Sigmoid colon (tissue), 7 donors: ENCODE measurements around the gene CFAP46. TPM values are rescaled to one million over a fixed set of nuclear protein-coding genes. Genes with fewer than 3 reads are reported as not detected.

Experiments
- DNase-seq: peaks from one replicate; pipeline ENCODE4 v3.0.0-alpha.2; 2019
- H3K27ac ChIP-seq, 4 donors: fragments of 200-600 bp; sonication (generic); one replicate each; pipeline ENCODE4 v1.5.1; 2016 to 2019; ENCODE audit warnings: mild to moderate bottlenecking in 1 of 4
- H3K27me3 ChIP-seq, 3 donors: fragments of 200-600 bp; sonication (generic); one replicate each; pipeline ENCODE4 v1.5.1; 2019; ENCODE audit warnings: mild to moderate bottlenecking in 1 of 3
- H3K36me3 ChIP-seq, 4 donors: fragments of 200-600 bp; sonication (generic); one replicate each; pipeline ENCODE4 v1.5.1; 2016 to 2019
- H3K4me1 ChIP-seq, 4 donors: fragments of 200-600 bp; sonication (generic); one replicate each; pipeline ENCODE4 v1.5.1; 2017 to 2019
- H3K4me3 ChIP-seq, 4 donors: fragments of 200-600 bp; sonication (generic); one replicate each; pipeline ENCODE4 v1.5.1; 2017 to 2019; ENCODE audit warnings: mild to moderate bottlenecking in 2 of 4, moderate library complexity in 1 of 4
- H3K9me3 ChIP-seq, 4 donors: fragments of 200-600 bp in 3 of 4; sonication (generic) in 3 of 4; one replicate each; pipeline versions ENCODE4 v1.5.1 to v1.6.1; 2013 to 2019
- EP300 ChIP-seq, 4 donors: sonication (generic); formaldehyde crosslinking; IDR thresholded peaks; one replicate each; pipeline ENCODE4 v1.6.1; 2017; ENCODE audit warnings: antibody characterized with exemption in 4 of 4
- POLR2A ChIP-seq, 2 donors: fragments of 450-650 bp; IDR thresholded peaks; one replicate each; pipeline ENCODE4 v1.6.1; 2016; ENCODE audit warnings: antibody characterized with exemption in 2 of 2, mild to moderate bottlenecking in 2 of 2, moderate library complexity in 2 of 2
- POLR2AphosphoS5 ChIP-seq, 4 donors: sonication (generic); formaldehyde crosslinking; IDR thresholded peaks; one replicate each; pipeline ENCODE4 v1.6.1; 2017; ENCODE audit warnings: antibody characterized with exemption in 4 of 4
- WGBS, 2 donors: extraction: QIAGEN DNeasy Blood & Tissue Kit; methylation state at CpG; one replicate each; pipeline ENCODE4 v1.1.7; 2013; 5-methylcytosine and 5-hydroxymethylcytosine counted together
- intact Hi-C: fragments of 100-400 bp; cut with DNase I; formaldehyde crosslinking; loops from one replicate; pipeline ENCODE4 v1.15.1; 2023
- polyA plus RNA-seq, 3 donors: library from polyadenylated mRNA; stranded (reverse); fragments of 200-250 nt; gene quantifications; one replicate each; pipeline ENCODE4 v1.2.3, GENCODE V29; 2013
- total RNA-seq, 4 donors: library from RNA; depleted of rRNA; stranded (reverse); fragments of >200 nt; gene quantifications; one replicate each; pipeline ENCODE4 v1.1.0, GENCODE V29; 2016
- TF ChIP-seq, protein P1 (sequence below), 4 experiments: fragments of 450-650 bp in 3 of 4; fragments of 200-600 bp in 1 of 4; IDR thresholded peaks; one replicate each; pipeline ENCODE4 v1.5.1; 2016 to 2019; ENCODE audit warnings: antibody characterized with exemption in 4 of 4, mild to moderate bottlenecking in 3 of 4, moderate library complexity in 2 of 4
- donor health status: healthy with polysubstance abuse.
- donor health status: Bipolar disorder and iron deficiency.
- donor health status: healthy.

CFAP46 gene
- total and polyA plus RNA-seq, 7 donors, result 0.10 to 1.7 (median 0.38) TPM; not detected in 3

GRCh38 chr10:132878730-132879407 is 63.5 kb downstream of the CFAP46 start:
- H3K27me3 ChIP-seq, result peaks cover 0 to 32% (median 5%) of the 10 kb centered on the region in 3 donors
- TF ChIP-seq, protein P1, sequence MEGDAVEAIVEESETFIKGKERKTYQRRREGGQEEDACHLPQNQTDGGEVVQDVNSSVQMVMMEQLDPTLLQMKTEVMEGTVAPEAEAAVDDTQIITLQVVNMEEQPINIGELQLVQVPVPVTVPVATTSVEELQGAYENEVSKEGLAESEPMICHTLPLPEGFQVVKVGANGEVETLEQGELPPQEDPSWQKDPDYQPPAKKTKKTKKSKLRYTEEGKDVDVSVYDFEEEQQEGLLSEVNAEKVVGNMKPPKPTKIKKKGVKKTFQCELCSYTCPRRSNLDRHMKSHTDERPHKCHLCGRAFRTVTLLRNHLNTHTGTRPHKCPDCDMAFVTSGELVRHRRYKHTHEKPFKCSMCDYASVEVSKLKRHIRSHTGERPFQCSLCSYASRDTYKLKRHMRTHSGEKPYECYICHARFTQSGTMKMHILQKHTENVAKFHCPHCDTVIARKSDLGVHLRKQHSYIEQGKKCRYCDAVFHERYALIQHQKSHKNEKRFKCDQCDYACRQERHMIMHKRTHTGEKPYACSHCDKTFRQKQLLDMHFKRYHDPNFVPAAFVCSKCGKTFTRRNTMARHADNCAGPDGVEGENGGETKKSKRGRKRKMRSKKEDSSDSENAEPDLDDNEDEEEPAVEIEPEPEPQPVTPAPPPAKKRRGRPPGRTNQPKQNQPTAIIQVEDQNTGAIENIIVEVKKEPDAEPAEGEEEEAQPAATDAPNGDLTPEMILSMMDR (IDR thresholded peaks at IDR 0.05), result no peak
- peak; percentile 49 for DNase-seq

GRCh38 chr10:132878091-132878729 is 64.2 kb downstream of the CFAP46 start:
- TF ChIP-seq, protein P1 (IDR thresholded peaks at IDR 0.05), result no peak
- TF ChIP-seq POLR2AphosphoS5 (IDR thresholded peaks at IDR 0.05) (no peak), EP300 (IDR thresholded peaks at IDR 0.05) (no peak), POLR2A (IDR thresholded peaks at IDR 0.05) (no peak)
- Histone ChIP-seq H3K27ac (no peak overlapping the region), H3K36me3 (no peaks in the 10 kb centered on the region), H3K4me1 (peaks cover 0 to 7% (median 4%) of the 10 kb centered on the region in 4 donors), H3K9me3 (peaks cover 0 to 3% (median 0%) of the 10 kb centered on the region in 4 donors), H3K4me3 (no peak overlapping the region), H3K27me3 (peaks cover 0 to 32% (median 5%) of the 10 kb centered on the region in 3 donors)
- 82 to 84% methylated on average over 27 of the region's 27 CpGs for WGBS, 2 donors
- peak; percentile 57 for DNase-seq
- intact Hi-C loops, result no loop called here

More at GRCh38 chr10:132878730-132879407, 63.5 kb downstream of the CFAP46 start:
- Histone ChIP-seq H3K4me3 (peak overlapping the region in 1 of 4 donors; percentile 17), H3K36me3 (no peaks in the 10 kb centered on the region), H3K9me3 (peaks cover 0 to 3% (median 0%) of the 10 kb centered on the region in 4 donors), H3K27ac (no peak overlapping the region), H3K4me1 (peaks cover 0 to 7% (median 4%) of the 10 kb centered on the region in 4 donors)
- WGBS, 2 donors, result 57 to 60% methylated on average over 25 of the region's 25 CpGs
- intact Hi-C loops, result no loop called here

DNA sequence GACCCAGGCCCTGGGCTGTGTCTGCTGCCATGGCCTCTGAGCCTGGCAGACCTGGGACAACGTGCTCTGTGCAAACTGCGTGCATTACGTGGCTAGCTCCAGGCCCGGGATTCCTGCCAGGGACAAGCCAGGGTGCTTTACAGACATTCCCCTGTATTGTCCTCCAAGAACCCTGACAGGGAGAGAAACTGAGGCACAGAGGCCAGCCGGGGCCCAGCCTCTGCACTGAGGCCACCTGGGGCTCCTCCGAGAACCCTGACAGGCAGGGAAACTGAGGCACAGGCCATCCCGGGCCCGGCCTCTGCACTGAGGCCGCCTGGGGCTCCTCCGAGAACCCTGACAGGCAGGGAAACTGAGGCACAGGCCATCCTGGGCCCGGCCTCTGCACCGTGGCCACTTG is 64.9 kb downstream of the CFAP46 start:
- no peak overlapping the region for H3K4me3 ChIP-seq
- no peaks in the 10 kb centered on the region for H3K36me3 ChIP-seq
- peaks cover 0 to 3% (median 0%) of the 10 kb centered on the region in 4 donors for H3K9me3 ChIP-seq
- 81 to 90% methylated on average over 12 of the region's 12 CpGs for WGBS, 2 donors
- intact Hi-C loops, result no loop called here
- H3K27ac ChIP-seq, result no peak overlapping the region
- peak; percentile 8 for DNase-seq
- H3K27me3 ChIP-seq, result peaks cover 0 to 32% (median 5%) of the 10 kb centered on the region in 3 donors
- TF ChIP-seq EP300 (IDR thresholded peaks at IDR 0.05) (no peak), POLR2AphosphoS5 (IDR thresholded peaks at IDR 0.05) (no peak), POLR2A (IDR thresholded peaks at IDR 0.05) (no peak)
- TF ChIP-seq, protein P1 (IDR thresholded peaks at IDR 0.05), result no peak
- H3K4me1 ChIP-seq, result peaks cover 0 to 7% (median 4%) of the 10 kb centered on the region in 4 donors

GRCh38 chr10:132876993-132877431 is 65.4 kb downstream of the CFAP46 start:
- H3K27ac ChIP-seq, result no peak overlapping the region
- intact Hi-C loops, result no loop called here
- peaks cover 0 to 3% (median 0%) of the 10 kb centered on the region in 4 donors for H3K9me3 ChIP-seq
- DNase-seq, result peak; percentile 54
- WGBS, 2 donors, result 81 to 85% methylated on average over 15 of the region's 15 CpGs
- no peak overlapping the region for H3K4me3 ChIP-seq
- peaks cover 0 to 32% (median 5%) of the 10 kb centered on the region in 3 donors for H3K27me3 ChIP-seq
- no peaks in the 10 kb centered on the region for H3K36me3 ChIP-seq
- H3K4me1 ChIP-seq, result peaks cover 0 to 7% (median 4%) of the 10 kb centered on the region in 4 donors
- TF ChIP-seq EP300 (IDR thresholded peaks at IDR 0.05) (no peak), POLR2A (IDR thresholded peaks at IDR 0.05) (no peak), POLR2AphosphoS5 (IDR thresholded peaks at IDR 0.05) (no peak)
- TF ChIP-seq, protein P1 (IDR thresholded peaks at IDR 0.05), result no peak
